ENCODE measurements around the gene FBLN5.

- TF ChIP-seq CTCF (IDR thresholded peaks at IDR 0.05; ENCODE audit: low read length): no peak
- no peak for TF ChIP-seq EZH2 (IDR thresholded peaks at IDR 0.05; ENCODE audit: borderline replicate concordance, low read length)
Observed at GRCh38 chr14:91953170-91953985, 5.9 kb upstream of the FBLN5 start.

Measured in OCI-LY1 (cell line).